NCI-H2196 (cell line): Measurements from ENCODE around the gene PFDN4.

Experiments
- DNase-seq: peaks from one replicate; lab custom pipeline; 2025; ENCODE audit not compliant: unreplicated experiment; lab: John Stamatoyannopoulos, UW

Gene PFDN4

GRCh38 chr20:54267483-54268003 is 59.7 kb downstream of the PFDN4 start:
- no peak for DNase-seq

GRCh38 chr20:54268941-54269340 is 61.1 kb downstream of the PFDN4 start:
- no peak for DNase-seq
